D721Med (cell line): ENCODE results near the gene PPFIA4.
A peak's percentile ranks its signal among the peaks of the same experiment; 100 is the strongest.

Source experiments
- DNase-seq: peaks from one replicate; pipeline ENCODE4 v3.0.0; 2011; ENCODE audit warnings: low spot score; ENCODE audit not compliant: insufficient read length
- FAIRE-seq: peaks from 2 replicates; lab custom pipeline; 2011; peaks lifted over from hg19 to GRCh38; lab: Jason Lieb, UNC
- CTCF ChIP-seq: IDR thresholded peaks from 2 replicates; pipeline ENCODE4 v1.5.1; 2012; ENCODE audit warnings: mild to moderate bottlenecking, control low read depth; ENCODE audit not compliant: insufficient read depth; ENCODE audit errors: missing control alignments

PPFIA4 gene

GRCh38 chr1:203033287-203033686, 7.0 kb downstream of the PPFIA4 start:
- TF ChIP-seq CTCF: no peak
- DNase-seq: peak; percentile 11
- FAIRE-seq: no peak

GRCh38 chr1:203033917-203034316, 7.6 kb downstream of the PPFIA4 start:
- no peak for FAIRE-seq
- no peak for DNase-seq
- no peak for TF ChIP-seq CTCF

- no peak for DNase-seq
- FAIRE-seq: no peak
- TF ChIP-seq CTCF: no peak
These were observed 8.3 kb downstream of the PPFIA4 start for GRCh38 chr1:203034422-203035110.

GRCh38 chr1:203035111-203036000, 9.1 kb downstream of the PPFIA4 start:
- DNase-seq (peak; percentile 13), FAIRE-seq (no peak)
- no peak for TF ChIP-seq CTCF

- no peak for TF ChIP-seq CTCF
- no peak for FAIRE-seq
- peak; percentile 24 for DNase-seq
These were observed 9.8 kb downstream of the PPFIA4 start for GRCh38 chr1:203036135-203036534.

GRCh38 chr1:203036537-203036936, 10.2 kb downstream of the PPFIA4 start:
- FAIRE-seq (no peak), DNase-seq (peak; percentile 23)

More at GRCh38 chr1:203036537-203036936, 10.2 kb downstream of the PPFIA4 start:
- no peak for TF ChIP-seq CTCF
